HAP-1 (cell line): ENCODE results near the gene SCOC.
A peak's percentile ranks its signal among the peaks of the same experiment; 100 is the strongest.

Experiments used
- DNase-seq, 2 experiments: peaks; one replicate each; pipeline ENCODE4 v3.0.0-alpha.2; 2016 to 2020; ENCODE audit warnings: low spot score in 2 of 2
- H3K27me3 ChIP-seq: fragments of 250-450 bp; sonication (Bioruptor Pico); 2 replicates; pipeline ENCODE4 v1.5.1; 2020; ENCODE audit warnings: low read depth, mild to moderate bottlenecking, moderate library complexity
- H3K36me3 ChIP-seq: fragments of 250-450 bp; sonication (Bioruptor Pico); replicated peaks from 2 replicates; pipeline ENCODE4 v1.5.1; 2020; ENCODE audit warnings: mild to moderate bottlenecking
- H3K4me1 ChIP-seq: fragments of 250-450 bp; sonication (Bioruptor Pico); 2 replicates; pipeline ENCODE4 v1.5.1; 2020; ENCODE audit warnings: mild to moderate bottlenecking
- H3K4me3 ChIP-seq: fragments of 250-450 bp; sonication (Bioruptor Pico); 2 replicates; pipeline ENCODE4 v1.5.1; 2020; ENCODE audit warnings: mild to moderate bottlenecking, moderate library complexity
- H3K9me3 ChIP-seq: fragments of 250-450 bp; sonication (Bioruptor Pico); 2 replicates; pipeline ENCODE4 v1.5.1; 2020; ENCODE audit warnings: mild to moderate bottlenecking, moderate library complexity
- in situ Hi-C: fragments of 300-500 bp; cut with MboI; formaldehyde crosslinking; loops from 3 replicates; pipeline ENCODE4 v1.14.3; 2020; ENCODE audit warnings: low sequenced_read_pairs, inconsistent platforms, mixed read lengths

SCOC gene

DNA sequence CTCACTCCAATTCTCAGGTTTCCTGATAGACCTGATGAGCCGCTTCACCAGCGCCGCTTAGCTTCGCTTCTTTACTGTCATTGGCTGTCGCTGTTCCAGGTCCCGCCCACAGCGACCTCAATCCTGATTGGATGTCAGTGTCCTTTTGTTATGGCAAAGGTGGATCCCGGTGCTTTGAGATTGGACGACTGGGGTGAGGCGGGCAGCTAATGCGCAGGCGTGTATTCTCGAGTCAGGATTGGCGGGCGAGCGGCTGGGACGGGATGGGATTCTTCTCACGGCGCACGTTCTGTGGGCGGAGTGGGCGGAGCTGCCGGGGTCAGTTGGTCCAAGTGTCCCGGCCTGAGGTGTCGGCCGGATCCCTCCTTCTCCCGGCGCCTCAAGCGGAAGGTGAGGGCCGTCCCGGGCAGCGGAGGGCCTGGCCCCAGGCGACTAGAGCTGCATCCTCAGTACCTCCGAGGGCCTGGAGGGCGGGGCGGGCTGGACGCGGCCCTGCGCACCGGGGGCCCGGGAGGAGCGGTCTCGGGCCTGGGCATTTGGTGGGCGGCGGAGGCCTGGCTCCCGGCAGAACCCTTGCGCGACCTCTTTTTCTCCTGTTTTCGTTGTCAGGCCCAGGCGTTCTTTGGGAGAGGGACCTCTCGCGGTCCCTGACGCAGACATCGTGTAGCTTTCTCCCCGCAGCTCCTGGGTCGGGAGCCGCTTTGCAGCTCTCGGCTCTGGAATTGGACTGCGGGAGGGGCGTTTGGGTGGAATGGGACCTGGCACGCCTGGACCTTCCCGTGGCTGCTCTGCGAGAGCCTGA, at the start of gene SCOC:
TSS of gene SCOC (plus strand) at position 319 of the 802 bp plus-strand sequence. CDS start 5,525 bp downstream, outside the sequence.
- peak; percentile 97 to 99 for DNase-seq
- Histone ChIP-seq H3K27me3 (no peaks in the 10 kb centered on the region), H3K9me3 (no peaks in the 10 kb centered on the region), H3K4me1 (peaks cover 27% of the 10 kb centered on the region), H3K36me3 (no peaks in the 10 kb centered on the region), H3K4me3 (peak within 1 kb of the TSS; percentile 72)
- in situ Hi-C loops = loop anchor here (25.0 kb wide), 2 partner anchors 361 to 489 kb away; no protein-coding TSS in a partner anchor

DNA sequence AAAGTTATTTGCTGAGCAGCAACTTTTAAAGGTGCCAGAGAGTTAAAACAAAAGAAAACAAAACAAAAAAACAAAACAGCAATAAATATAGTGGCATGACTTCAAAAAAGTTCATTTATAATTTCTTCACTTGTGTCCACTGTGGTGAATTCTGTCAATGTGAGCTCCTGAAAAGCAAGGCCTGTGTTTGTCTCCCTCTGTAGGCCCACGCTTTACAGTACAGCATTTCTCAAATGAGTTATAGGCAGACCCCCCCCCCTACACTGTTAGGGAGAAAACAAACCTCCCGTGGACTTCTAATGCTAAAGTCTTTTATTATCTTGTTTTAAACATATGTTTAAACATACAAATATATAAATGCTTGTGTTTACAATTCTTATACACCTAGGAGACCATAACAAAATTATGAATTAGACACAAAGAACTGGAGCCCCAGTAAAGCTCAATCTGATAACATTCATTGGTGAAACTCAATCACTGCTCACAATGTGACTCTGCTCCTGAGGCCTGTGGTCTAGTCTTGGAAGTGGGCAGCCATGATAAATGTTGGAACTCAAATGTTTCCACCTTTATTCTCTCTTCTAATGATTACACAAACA, 47.0 kb upstream of the SCOC start:
- no peak overlapping the region for H3K4me3 ChIP-seq
- H3K27me3 ChIP-seq = peaks cover 13% of the 10 kb centered on the region; the same call in 1 of the 2 replicates
- peak; percentile 24 to 44 for DNase-seq
- in situ Hi-C loops = loop anchor here (10.0 kb wide), 1 partner anchor 172 kb away; the partner anchor contains the start of gene MAML3
- no peaks in the 10 kb centered on the region for H3K9me3 ChIP-seq
- H3K36me3 ChIP-seq = no peaks in the 10 kb centered on the region
- no peaks in the 10 kb centered on the region for H3K4me1 ChIP-seq

DNA sequence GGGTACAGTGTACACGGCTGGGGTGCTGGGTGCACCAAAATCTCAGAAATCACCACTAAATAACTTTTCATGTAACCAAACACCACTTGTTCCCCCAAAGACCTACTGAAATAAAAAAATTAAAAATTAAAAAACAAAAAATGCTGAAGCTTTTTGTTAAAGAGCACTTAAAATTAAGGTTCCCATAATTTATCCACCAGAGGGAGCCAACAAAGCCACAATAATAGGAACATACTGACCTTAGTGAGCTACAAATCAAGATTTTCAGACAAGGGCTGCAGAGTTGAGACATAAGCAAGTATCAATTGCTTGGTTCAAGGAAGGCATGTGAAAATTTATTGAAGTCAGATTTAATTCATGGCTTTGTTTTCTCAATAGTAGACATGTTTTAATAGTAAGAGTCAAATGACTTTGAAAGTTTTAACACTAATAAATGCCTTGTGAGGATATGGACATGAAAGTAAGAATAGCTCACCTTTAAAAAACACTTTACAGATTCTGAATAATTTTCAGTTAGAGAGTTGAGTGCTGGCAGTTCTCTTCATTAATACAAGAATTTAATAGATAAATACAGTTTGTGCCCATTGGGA, 43.0 kb upstream of the SCOC start:
- no peaks in the 10 kb centered on the region for H3K36me3 ChIP-seq
- in situ Hi-C loops = no loop called here
- DNase-seq = peak in 1 of 2 experiments; percentile 32
- no peaks in the 10 kb centered on the region for H3K4me1 ChIP-seq
- H3K9me3 ChIP-seq = no peaks in the 10 kb centered on the region
- peaks cover 13% of the 10 kb centered on the region; the same call in 1 of the 2 replicates for H3K27me3 ChIP-seq
- H3K4me3 ChIP-seq = no peak overlapping the region

DNA sequence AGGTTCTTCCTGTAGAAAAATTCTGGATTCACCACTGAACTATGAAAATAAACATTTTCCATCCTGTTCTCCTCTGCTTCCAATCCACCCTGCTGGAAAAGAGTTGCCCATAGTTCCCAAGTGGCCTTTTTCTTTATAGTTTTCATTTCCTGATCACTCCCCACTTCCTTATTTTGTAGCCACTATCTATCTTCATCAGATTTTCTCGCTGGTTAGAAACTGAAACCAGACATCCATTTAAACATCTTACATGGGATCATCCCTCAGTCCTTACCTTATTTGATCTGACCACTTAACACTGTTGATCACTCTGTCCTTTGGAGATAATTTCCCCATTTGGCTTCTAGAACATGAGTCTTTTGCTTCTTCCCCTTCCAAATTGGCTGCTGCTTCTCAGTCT, 42.2 kb upstream of the SCOC start:
- in situ Hi-C loops = no loop called here
- H3K27me3 ChIP-seq = peaks cover 13% of the 10 kb centered on the region; the same call in 1 of the 2 replicates
- DNase-seq = no peak

DNA sequence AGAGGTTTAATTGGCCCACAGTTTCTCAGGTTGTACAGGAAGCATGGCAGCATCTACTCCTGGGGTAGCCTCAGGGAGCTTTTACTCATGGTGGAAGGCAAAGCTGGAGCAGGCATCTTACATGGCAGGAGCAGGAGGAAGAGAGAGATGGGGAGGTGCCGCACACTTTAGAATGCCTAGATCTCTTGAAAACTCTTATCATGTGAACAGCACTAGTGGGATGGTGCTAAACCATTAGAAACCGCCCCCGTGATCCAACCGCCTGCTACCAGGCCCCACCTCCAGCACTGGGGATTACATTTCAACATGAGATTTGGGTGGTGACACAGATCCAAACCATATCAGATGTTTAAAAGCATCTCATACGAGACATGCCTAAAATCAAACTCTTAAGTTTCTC, 41.6 kb upstream of the SCOC start:
- no peaks in the 10 kb centered on the region for H3K9me3 ChIP-seq
- in situ Hi-C loops = no loop called here
- no peaks in the 10 kb centered on the region for H3K36me3 ChIP-seq
- H3K4me1 ChIP-seq = no peaks in the 10 kb centered on the region
- H3K27me3 ChIP-seq = peaks cover 13% of the 10 kb centered on the region; the same call in 1 of the 2 replicates
- H3K4me3 ChIP-seq = no peak overlapping the region
- DNase-seq = no peak

More for the DNA sequence above, 42.2 kb upstream of the SCOC start:
- Histone ChIP-seq H3K4me1 (no peaks in the 10 kb centered on the region), H3K9me3 (no peaks in the 10 kb centered on the region), H3K4me3 (no peak overlapping the region), H3K36me3 (no peaks in the 10 kb centered on the region)

DNA sequence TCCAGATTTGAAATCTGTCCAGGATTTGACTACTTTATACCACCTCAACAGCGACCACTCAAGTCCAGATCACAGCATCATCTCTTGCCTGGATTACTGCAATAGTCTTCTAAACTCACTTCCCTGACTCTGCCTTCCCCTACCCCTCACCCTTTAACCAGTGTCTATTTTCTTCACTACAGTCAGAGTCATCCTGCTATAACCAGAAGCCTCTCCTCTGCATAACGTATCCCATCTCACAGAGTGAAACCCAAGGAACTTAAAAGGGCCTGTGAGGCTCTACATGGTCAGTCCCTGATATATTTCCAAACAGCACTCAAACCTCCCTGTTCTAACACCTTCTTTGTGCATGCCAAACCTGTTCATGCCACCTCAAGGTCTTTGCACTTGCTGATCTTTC, 40.7 kb upstream of the SCOC start:
- in situ Hi-C loops = no loop called here
- no peaks in the 10 kb centered on the region for H3K9me3 ChIP-seq
- DNase-seq = no peak
- H3K36me3 ChIP-seq = no peaks in the 10 kb centered on the region
- no peaks in the 10 kb centered on the region for H3K4me1 ChIP-seq
- H3K27me3 ChIP-seq = peaks cover 13% of the 10 kb centered on the region; the same call in 1 of the 2 replicates
- H3K4me3 ChIP-seq = no peak overlapping the region

DNA sequence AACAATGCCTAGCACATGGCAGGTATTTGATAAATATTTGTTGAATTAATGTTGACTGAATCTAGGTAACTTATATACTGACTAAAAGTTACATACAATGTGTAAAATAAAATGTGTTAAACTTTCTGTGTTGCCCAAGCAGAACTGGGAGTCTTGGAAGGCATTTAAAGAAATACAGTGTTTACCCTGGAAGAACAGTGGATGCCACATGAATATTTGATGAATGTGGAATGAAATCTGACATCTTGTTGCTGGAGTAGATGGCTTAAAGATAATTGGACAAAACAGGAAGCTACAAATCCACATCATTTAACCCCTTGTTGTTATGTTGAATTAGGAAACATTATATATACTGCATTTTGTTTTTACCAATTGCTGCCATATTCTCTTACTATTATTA, 39.9 kb upstream of the SCOC start:
- no peak for DNase-seq
- Histone ChIP-seq H3K4me1 (no peaks in the 10 kb centered on the region), H3K4me3 (no peak overlapping the region), H3K27me3 (peaks cover 13% of the 10 kb centered on the region; the same call in 1 of the 2 replicates), H3K9me3 (no peaks in the 10 kb centered on the region), H3K36me3 (no peaks in the 10 kb centered on the region)
- in situ Hi-C loops = no loop called here

DNA sequence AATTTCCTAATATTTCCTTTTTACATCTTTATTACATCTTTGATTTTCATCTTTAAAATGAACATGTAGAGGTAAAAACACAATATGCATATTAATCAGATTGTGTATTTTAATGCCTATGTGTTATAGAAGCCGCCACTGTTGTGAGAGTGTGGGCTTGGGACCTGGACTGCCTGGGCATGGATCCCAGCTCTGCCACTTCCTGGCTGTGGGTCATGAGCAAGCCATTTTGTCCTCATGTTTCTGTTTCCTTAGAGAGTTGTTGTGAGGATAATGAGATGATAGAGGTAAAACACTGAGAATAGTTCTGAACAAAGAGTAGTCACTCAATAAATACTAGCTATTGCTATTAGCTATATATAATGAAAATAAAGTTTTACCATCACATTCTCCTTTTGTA, 38.4 kb upstream of the SCOC start:
- no peaks in the 10 kb centered on the region for H3K4me1 ChIP-seq
- no peak for DNase-seq
- no peaks in the 10 kb centered on the region for H3K9me3 ChIP-seq
- peaks cover 5% of the 10 kb centered on the region; the same call in 1 of the 2 replicates for H3K27me3 ChIP-seq
- in situ Hi-C loops = no loop called here
- H3K4me3 ChIP-seq = no peak overlapping the region
- no peaks in the 10 kb centered on the region for H3K36me3 ChIP-seq

DNA sequence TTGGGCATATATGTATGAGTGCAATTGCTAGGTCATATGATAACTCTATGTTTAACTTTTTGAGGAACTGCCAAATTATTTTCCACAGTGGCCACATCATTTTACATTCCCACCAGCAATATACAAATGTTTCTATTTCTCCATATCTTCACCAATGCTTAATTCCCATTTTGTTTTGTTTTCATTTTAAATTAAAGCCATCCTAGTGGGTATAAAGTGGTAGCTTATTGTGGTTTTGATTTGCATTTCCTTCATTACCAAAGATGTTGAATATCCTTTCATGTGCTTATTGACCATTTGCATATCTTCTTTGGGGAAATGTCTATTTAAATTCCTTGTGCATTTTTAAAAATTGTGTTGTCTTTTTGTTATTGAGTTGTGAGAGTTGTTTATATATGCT, 36.7 kb upstream of the SCOC start:
- no peaks in the 10 kb centered on the region for H3K9me3 ChIP-seq
- in situ Hi-C loops = no loop called here
- no peaks in the 10 kb centered on the region for H3K4me1 ChIP-seq
- H3K4me3 ChIP-seq = no peak overlapping the region
- H3K27me3 ChIP-seq = peaks cover 2% of the 10 kb centered on the region; the same call in 1 of the 2 replicates
- no peaks in the 10 kb centered on the region for H3K36me3 ChIP-seq
- DNase-seq = no peak

DNA sequence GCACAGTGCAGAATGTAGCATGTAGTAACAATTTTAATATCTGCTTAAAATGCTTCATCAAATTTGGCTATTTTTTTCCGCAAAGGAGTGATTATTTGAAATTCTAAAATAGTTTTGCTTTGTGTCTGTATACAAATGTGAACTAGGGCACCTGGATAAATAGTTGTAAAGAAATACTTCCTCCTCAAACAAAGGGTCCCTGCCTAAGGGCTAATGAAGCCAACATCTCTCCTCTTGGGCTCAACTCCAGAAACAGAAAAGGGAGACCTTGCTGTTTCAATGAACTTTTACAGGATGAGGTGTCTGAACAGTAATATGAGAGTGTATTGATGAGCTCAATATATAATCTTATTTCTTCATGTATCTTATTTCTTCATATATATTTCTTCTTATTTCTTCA, 30.8 kb upstream of the SCOC start:
- in situ Hi-C loops = no loop called here

DNA sequence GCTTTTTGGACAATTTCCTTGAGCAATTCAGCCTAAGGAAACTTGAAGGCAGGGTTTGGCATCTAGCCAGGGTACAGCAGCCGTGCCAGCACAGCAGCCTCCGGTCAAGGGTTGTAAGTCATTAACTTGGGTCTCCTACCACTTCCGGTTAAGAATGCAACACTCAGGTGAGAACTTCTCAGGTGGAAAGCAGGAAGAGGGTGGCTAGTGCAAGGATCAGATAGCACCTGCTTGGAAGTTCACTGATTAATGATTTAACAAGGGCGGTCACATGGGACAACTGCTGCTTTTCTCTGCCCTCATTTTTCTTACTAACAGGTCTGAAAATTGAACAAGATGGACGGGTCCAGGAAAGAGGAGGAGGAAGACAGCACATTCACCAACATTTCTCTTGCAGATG, 30.1 kb upstream of the SCOC start:
- in situ Hi-C loops = no loop called here
- no peak for DNase-seq
- H3K4me1 ChIP-seq = no peaks in the 10 kb centered on the region
- H3K4me3 ChIP-seq = no peak overlapping the region
- H3K27me3 ChIP-seq = peaks cover 9% of the 10 kb centered on the region
- no peaks in the 10 kb centered on the region for H3K9me3 ChIP-seq
- no peaks in the 10 kb centered on the region for H3K36me3 ChIP-seq

More for the DNA sequence above, 30.8 kb upstream of the SCOC start:
- peaks cover 9% of the 10 kb centered on the region for H3K27me3 ChIP-seq
- no peaks in the 10 kb centered on the region for H3K9me3 ChIP-seq
- no peaks in the 10 kb centered on the region for H3K4me1 ChIP-seq
- H3K36me3 ChIP-seq = no peaks in the 10 kb centered on the region
- H3K4me3 ChIP-seq = no peak overlapping the region
- no peak for DNase-seq

DNA sequence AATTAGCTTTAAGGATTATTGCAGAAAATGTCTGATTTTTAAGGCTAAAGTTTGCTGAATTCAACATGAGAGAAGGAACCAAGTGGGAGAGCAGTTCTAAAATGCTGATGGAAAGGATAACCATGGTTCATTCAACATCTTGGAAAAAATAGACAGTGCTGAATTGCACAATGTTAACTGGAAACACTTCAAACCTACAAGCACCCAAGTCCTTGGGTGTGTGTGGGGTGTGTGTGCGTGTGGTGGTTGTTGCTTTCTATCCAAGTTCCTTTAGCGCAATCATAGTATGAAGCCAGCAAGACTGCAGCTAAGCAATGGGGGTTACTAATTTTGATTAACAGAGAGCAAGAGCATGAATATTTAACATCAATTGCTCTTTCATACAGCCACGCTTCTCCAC, 29.3 kb upstream of the SCOC start:
- Histone ChIP-seq H3K4me1 (no peaks in the 10 kb centered on the region), H3K4me3 (no peak overlapping the region)

DNA sequence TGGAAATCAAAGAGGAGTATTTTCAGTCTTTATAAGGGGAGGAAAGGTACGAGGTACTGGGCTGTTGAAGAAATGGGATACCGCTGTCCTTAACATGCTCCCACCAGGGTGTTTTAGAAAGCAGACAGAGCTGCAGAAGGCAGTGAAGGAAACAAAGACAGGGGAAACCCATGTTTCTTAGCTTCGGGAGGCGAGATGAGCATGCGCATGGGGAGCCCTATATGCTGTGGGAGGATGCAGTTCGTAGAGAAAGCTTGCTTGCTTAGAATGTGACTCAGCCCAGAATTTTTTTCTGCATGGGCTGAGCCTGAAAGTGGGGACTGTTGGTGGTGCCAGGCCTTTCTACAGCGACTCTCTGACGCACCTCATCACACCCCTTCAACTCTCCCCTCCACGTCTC, 28.8 kb upstream of the SCOC start:
- in situ Hi-C loops = no loop called here
- Histone ChIP-seq H3K36me3 (no peaks in the 10 kb centered on the region), H3K27me3 (peaks cover 9% of the 10 kb centered on the region), H3K4me1 (no peaks in the 10 kb centered on the region), H3K4me3 (no peak overlapping the region), H3K9me3 (no peaks in the 10 kb centered on the region)
- no peak for DNase-seq

More for the DNA sequence above, 29.3 kb upstream of the SCOC start:
- in situ Hi-C loops = no loop called here
- no peaks in the 10 kb centered on the region for H3K9me3 ChIP-seq
- H3K27me3 ChIP-seq = peaks cover 9% of the 10 kb centered on the region
- no peaks in the 10 kb centered on the region for H3K36me3 ChIP-seq
- no peak for DNase-seq

DNA sequence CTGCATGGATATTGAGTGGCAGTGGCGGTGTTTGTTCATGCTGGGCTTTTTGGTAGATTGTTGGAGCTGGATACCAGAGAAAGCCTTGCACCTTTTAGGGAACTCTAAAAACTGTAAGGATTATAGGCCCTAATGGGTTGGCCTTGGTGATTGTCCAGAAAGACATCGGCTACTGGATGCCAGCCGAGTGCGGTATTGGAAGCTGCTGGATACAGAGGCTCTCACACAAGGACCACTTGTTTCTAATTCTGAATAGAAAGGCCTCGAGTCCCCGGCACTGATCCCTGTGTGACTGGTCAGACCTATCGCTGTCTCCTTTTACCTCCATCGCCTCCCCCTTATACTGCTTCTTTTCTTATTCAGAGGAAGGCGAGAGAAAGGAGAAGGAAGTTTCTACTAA, 27.3 kb upstream of the SCOC start:
- peaks cover 9% of the 10 kb centered on the region for H3K27me3 ChIP-seq
- in situ Hi-C loops = no loop called here
- H3K36me3 ChIP-seq = no peaks in the 10 kb centered on the region
- no peaks in the 10 kb centered on the region for H3K4me1 ChIP-seq
- no peak overlapping the region for H3K4me3 ChIP-seq
- DNase-seq = no peak
- no peaks in the 10 kb centered on the region for H3K9me3 ChIP-seq
